Activated T-cell treated with anti-CD3 and anti-CD28 coated beads, Interleukin-2, amount 50 U/mL, for 4 hours (primary cell): ENCODE measurements around the gene NGFR. TPM values are rescaled to one million over a fixed set of nuclear protein-coding genes. Genes with fewer than 3 reads are reported as not detected.
A peak's percentile ranks its signal among the peaks of the same experiment; 100 is the strongest.

Experiments
- ATAC-seq, 2 donors: fragments of 200-7000 bp; cut with Tn5 transposase; one replicate each; pipeline ENCODE4 v1.10.0; 2021
- DNase-seq: peaks from one replicate; pipeline ENCODE4 v3.0.0-alpha.2; 2020
- H3K27me3 Mint-ChIP-seq: one replicate; pipeline ENCODE4 v1.8.0; 2021; ENCODE audit warnings: low read depth, mixed read lengths
- H3K36me3 Mint-ChIP-seq: one replicate; pipeline ENCODE4 v1.8.0; 2022; ENCODE audit warnings: mixed read lengths; ENCODE audit not compliant: insufficient read depth
- H3K4me1 Mint-ChIP-seq: one replicate; pipeline ENCODE4 v1.8.0; 2021; ENCODE audit warnings: low read depth, mixed read lengths
- H3K4me3 Mint-ChIP-seq: one replicate; pipeline ENCODE4 v1.8.0; 2021; ENCODE audit warnings: mild to moderate bottlenecking, moderate library complexity, mixed read lengths
- H3K9me3 Mint-ChIP-seq: one replicate; pipeline ENCODE4 v1.8.0; 2021; ENCODE audit warnings: mixed read lengths
- total RNA-seq, 3 donors: library from RNA; stranded (reverse); gene quantifications; one replicate each; pipeline ENCODE4 v1.2.1, GENCODE V29; 2021

NGFR gene
- total RNA-seq, 3 donors from 2014 or later: 0.05 to 0.49 (median 0.05) TPM

GRCh38 chr17:49461580-49461979 is 33.5 kb upstream of the NGFR start:
- DNase-seq (no peak), ATAC-seq (no peak)
- peaks cover 8% of the 10 kb centered on the region for H3K9me3 Mint-ChIP-seq
- no peaks in the 10 kb centered on the region for H3K36me3 Mint-ChIP-seq
- peaks cover 63% of the 10 kb centered on the region for H3K27me3 Mint-ChIP-seq
- no peaks in the 10 kb centered on the region for H3K4me1 Mint-ChIP-seq
- H3K4me3 Mint-ChIP-seq: no peak overlapping the region

- no peaks in the 10 kb centered on the region for H3K4me1 Mint-ChIP-seq
- DNase-seq: no peak
- peaks cover 67% of the 10 kb centered on the region for H3K27me3 Mint-ChIP-seq
- ATAC-seq: no peak
- H3K4me3 Mint-ChIP-seq: no peak overlapping the region
- H3K9me3 Mint-ChIP-seq: peaks cover 8% of the 10 kb centered on the region
- H3K36me3 Mint-ChIP-seq: no peaks in the 10 kb centered on the region
These were observed 31.0 kb upstream of the NGFR start for GRCh38 chr17:49464049-49464448.

- DNase-seq (no peak), ATAC-seq (no peak)
- Mint-ChIP-seq H3K4me1 (peaks cover 2% of the 10 kb centered on the region), H3K4me3 (no peak overlapping the region), H3K36me3 (no peaks in the 10 kb centered on the region), H3K27me3 (peaks cover 68% of the 10 kb centered on the region), H3K9me3 (peaks cover 8% of the 10 kb centered on the region)
These were observed 29.7 kb upstream of the NGFR start for GRCh38 chr17:49465331-49465903.

- Mint-ChIP-seq H3K27me3 (peaks cover 68% of the 10 kb centered on the region), H3K9me3 (peaks cover 8% of the 10 kb centered on the region)
These were observed 28.7 kb upstream of the NGFR start for GRCh38 chr17:49466436-49466835.

GRCh38 chr17:49467175-49467574 is 27.9 kb upstream of the NGFR start:
- Mint-ChIP-seq H3K36me3 (no peaks in the 10 kb centered on the region), H3K9me3 (peaks cover 8% of the 10 kb centered on the region), H3K4me1 (peaks cover 6% of the 10 kb centered on the region), H3K27me3 (peaks cover 76% of the 10 kb centered on the region), H3K4me3 (no peak overlapping the region)
- no peak for ATAC-seq
- DNase-seq: no peak

More at GRCh38 chr17:49466436-49466835, 28.7 kb upstream of the NGFR start:
- DNase-seq (no peak), ATAC-seq (no peak)
- peaks cover 6% of the 10 kb centered on the region for H3K4me1 Mint-ChIP-seq
- no peaks in the 10 kb centered on the region for H3K36me3 Mint-ChIP-seq
- no peak overlapping the region for H3K4me3 Mint-ChIP-seq

- H3K4me1 Mint-ChIP-seq: peaks cover 6% of the 10 kb centered on the region
- H3K27me3 Mint-ChIP-seq: peaks cover 76% of the 10 kb centered on the region
- no peak for ATAC-seq
- no peak for DNase-seq
- H3K9me3 Mint-ChIP-seq: peaks cover 5% of the 10 kb centered on the region
- no peaks in the 10 kb centered on the region for H3K36me3 Mint-ChIP-seq
- no peak overlapping the region for H3K4me3 Mint-ChIP-seq
These were observed 26.2 kb upstream of the NGFR start for GRCh38 chr17:49468811-49469385.

- ATAC-seq (peak in 1 of 2 donors; percentile 52), DNase-seq (no peak)
- Mint-ChIP-seq H3K36me3 (no peaks in the 10 kb centered on the region), H3K4me1 (peaks cover 6% of the 10 kb centered on the region), H3K9me3 (no peaks in the 10 kb centered on the region), H3K4me3 (no peak overlapping the region), H3K27me3 (peaks cover 72% of the 10 kb centered on the region)
These were observed 25.0 kb upstream of the NGFR start for GRCh38 chr17:49469831-49470810.

- Mint-ChIP-seq H3K36me3 (no peaks in the 10 kb centered on the region), H3K4me1 (peaks cover 6% of the 10 kb centered on the region), H3K27me3 (peaks cover 76% of the 10 kb centered on the region), H3K4me3 (no peak overlapping the region), H3K9me3 (peaks cover 3% of the 10 kb centered on the region)
- DNase-seq: no peak
- ATAC-seq: no peak
These were observed 23.9 kb upstream of the NGFR start for GRCh38 chr17:49471089-49471683.

- H3K4me3 Mint-ChIP-seq: no peak overlapping the region
- H3K27me3 Mint-ChIP-seq: peaks cover 75% of the 10 kb centered on the region
- no peak for DNase-seq
- H3K4me1 Mint-ChIP-seq: peaks cover 6% of the 10 kb centered on the region
- peaks cover 3% of the 10 kb centered on the region for H3K9me3 Mint-ChIP-seq
- no peak for ATAC-seq
- H3K36me3 Mint-ChIP-seq: no peaks in the 10 kb centered on the region
These were observed 23.3 kb upstream of the NGFR start for GRCh38 chr17:49471769-49472168.

GRCh38 chr17:49472527-49472926 is 22.6 kb upstream of the NGFR start:
- Mint-ChIP-seq H3K36me3 (no peaks in the 10 kb centered on the region), H3K27me3 (peaks cover 75% of the 10 kb centered on the region), H3K9me3 (peaks cover 3% of the 10 kb centered on the region), H3K4me3 (no peak overlapping the region), H3K4me1 (peaks cover 6% of the 10 kb centered on the region)
- ATAC-seq (no peak), DNase-seq (no peak)

- Mint-ChIP-seq H3K9me3 (peaks cover 3% of the 10 kb centered on the region), H3K36me3 (no peaks in the 10 kb centered on the region), H3K27me3 (peaks cover 77% of the 10 kb centered on the region), H3K4me3 (no peak overlapping the region), H3K4me1 (peaks cover 6% of the 10 kb centered on the region)
- ATAC-seq: no peak
- DNase-seq: no peak
These were observed 21.0 kb upstream of the NGFR start for GRCh38 chr17:49473900-49474751.

GRCh38 chr17:49477709-49478108 is 17.4 kb upstream of the NGFR start:
- ATAC-seq (no peak), DNase-seq (no peak)
- Mint-ChIP-seq H3K4me3 (no peak overlapping the region), H3K36me3 (no peaks in the 10 kb centered on the region), H3K4me1 (no peaks in the 10 kb centered on the region), H3K9me3 (peaks cover 3% of the 10 kb centered on the region), H3K27me3 (peaks cover 68% of the 10 kb centered on the region)

- peaks cover 59% of the 10 kb centered on the region for H3K27me3 Mint-ChIP-seq
- DNase-seq: no peak
- H3K4me1 Mint-ChIP-seq: no peaks in the 10 kb centered on the region
- no peaks in the 10 kb centered on the region for H3K36me3 Mint-ChIP-seq
- no peaks in the 10 kb centered on the region for H3K9me3 Mint-ChIP-seq
- ATAC-seq: no peak
- no peak overlapping the region for H3K4me3 Mint-ChIP-seq
These were observed 14.1 kb upstream of the NGFR start for GRCh38 chr17:49480836-49481615.
